Activated CD4-positive, CD25-positive, alpha-beta regulatory T cell (primary cell): ENCODE results near the gene ZNF84.

Experiments used
- DNase-seq, 4 experiments: peaks; one replicate each; lab custom pipeline; 2025; lab: John Stamatoyannopoulos, UW

ZNF84 gene

DNA sequence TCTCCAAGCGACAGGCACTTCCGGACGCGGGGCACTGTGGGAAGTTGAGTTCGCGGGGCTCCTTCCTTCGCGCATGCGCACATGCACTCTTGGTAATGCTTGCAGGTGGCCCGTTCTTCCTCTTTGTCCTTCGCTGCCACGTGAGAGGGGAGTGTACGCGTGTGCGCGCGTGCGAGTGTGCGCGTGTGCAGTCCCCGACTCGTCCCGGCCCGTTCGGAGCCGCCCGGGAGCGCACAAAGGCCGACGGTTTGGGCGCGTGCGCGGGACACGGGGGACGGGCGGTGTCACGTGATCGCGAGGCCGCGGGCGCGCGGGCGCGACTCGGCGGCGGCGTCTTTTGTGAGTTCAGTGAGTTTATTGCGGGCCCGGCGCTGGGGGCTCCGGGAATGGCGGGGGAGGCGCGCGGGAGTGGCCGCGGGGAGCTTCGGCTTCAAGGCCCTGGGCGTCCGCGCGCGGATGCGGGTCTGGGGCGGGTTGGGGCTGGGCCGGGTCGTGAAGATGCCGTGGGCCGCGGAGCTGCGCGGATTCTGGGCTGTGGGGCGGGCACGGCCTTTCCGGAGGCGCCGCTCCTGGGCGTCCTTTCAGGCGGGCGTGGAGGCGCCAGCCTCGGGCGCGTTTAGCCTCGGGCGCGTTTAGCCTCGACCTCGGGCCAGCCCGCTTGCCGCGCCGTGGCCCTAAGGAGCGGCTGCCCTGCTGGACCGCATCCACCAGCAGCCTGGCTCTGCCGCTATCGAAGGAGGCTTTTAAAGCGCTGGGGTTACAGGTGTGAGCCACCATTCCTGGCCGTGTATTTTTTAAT, at the start of gene ZNF84:
ZNF84 (plus strand) TSS at position 303 of the 799 bp plus-strand sequence. CDS start 3,959 bp downstream, outside the sequence.
- peak; percentile 88 to 96 (median 94) for DNase-seq

GRCh38 chr12:132998741-132999140, 38.6 kb upstream of the ZNF84 start:
- DNase-seq, result no peak

DNA sequence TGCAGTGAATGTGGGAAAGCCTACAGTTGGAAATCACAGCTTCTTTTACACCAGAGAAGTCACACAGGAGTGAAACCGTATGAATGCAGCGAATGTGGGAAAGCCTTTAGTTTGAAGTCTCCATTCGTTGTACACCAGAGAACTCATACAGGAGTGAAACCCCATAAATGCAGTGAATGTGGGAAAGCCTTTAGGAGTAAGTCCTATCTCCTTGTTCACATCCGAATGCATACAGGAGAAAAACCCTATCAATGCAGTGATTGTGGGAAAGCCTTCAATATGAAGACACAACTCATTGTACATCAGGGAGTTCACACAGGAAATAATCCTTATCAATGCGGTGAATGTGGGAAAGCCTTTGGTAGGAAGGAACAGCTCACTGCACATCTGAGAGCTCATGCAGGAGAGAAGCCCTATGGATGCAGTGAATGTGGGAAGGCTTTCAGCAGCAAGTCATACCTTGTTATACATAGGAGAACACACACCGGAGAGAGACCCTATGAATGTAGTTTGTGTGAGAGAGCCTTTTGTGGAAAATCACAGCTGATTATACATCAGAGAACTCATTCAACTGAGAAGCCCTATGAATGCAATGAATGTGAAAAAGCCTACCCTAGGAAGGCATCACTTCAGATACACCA, 26.5 kb upstream of the ZNF84 start:
- DNase-seq, result no peak

DNA sequence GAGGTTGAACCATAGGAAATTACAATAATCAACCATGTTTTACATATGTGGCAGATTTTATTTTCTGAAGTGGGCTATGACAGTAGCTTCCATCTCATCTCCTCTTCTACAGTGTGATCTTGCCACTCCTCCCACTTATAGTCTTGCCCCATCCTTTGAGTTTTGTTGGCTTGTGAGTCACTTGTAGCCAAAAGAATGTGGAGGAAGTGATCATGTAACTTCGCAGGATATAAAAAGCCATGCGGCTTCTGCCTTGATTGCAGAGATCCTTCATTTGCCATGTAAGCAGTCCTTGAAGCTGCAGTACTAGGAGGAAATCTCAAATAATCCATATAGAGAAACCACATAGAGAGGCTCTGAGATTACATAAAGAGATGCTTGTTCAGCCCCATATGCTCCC, 13.7 kb upstream of the ZNF84 start:
- no peak for DNase-seq

- no peak for DNase-seq
Measured at GRCh38 chr12:133026996-133027395, 10.3 kb upstream of the ZNF84 start.

DNA sequence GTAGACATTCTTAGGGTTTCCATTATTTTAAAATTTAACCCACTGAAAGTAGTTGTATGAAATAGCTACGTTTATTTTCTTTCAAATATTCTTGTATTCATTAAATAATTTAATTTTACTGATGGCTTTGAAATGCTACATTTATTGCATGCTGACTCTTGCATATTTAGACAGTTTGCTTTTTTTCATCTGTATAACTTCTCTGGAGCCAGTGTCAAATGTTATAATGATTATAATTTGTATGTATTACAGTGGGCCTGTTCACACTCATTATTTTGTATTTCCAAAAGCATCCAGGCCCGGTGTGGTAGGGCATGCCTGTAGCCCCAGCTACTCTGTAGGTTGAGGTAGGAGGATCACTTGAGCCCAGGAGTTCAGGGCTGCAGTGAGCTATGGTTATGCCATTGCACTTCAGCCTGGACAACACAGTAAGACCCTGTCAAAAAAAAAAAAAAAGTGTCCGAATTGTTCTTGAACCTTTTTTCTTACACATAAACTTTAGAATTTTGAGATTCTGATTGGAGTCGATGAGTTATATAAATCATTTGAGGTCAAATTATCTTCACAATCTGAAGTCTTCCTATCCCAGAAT, 905 bp downstream of the ZNF84 start:
- no peak for DNase-seq

GRCh38 chr12:133046698-133047097, 9.4 kb downstream of the ZNF84 start:
- no peak for DNase-seq

GRCh38 chr12:133057446-133057845, 20.1 kb downstream of the ZNF84 start:
- DNase-seq, result no peak

DNA sequence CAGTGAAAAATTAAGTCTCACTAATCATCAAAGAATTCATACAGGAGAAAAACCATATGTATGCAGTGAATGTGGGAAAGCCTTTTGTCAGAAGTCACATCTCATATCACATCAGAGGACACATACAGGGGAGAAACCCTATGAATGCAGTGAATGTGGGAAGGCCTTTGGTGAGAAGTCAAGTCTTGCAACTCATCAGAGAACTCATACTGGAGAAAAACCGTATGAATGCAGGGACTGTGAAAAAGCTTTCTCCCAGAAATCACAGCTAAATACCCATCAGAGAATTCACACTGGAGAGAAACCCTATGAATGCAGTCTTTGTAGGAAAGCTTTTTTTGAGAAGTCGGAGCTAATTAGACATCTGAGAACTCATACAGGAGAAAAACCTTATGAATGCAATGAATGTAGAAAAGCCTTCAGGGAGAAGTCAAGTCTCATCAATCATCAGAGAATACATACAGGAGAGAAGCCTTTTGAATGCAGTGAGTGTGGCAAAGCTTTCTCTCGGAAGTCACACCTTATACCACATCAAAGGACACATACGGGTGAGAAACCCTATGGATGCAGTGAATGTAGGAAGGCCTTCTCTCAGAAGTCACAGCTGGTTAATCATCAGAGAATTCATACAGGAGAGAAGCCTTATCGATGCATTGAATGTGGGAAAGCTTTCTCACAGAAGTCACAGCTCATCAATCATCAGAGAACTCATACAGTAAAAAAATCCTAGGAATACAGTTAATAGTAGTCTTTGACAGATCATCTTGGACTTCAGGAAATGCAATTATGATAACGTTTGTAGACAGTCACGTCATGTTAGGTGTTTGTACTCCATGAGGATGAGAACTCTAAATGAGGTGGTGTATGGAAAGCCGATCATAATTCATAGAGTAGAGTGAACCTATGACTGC, 21.1 kb downstream of the ZNF84 start:
- no peak for DNase-seq

DNA sequence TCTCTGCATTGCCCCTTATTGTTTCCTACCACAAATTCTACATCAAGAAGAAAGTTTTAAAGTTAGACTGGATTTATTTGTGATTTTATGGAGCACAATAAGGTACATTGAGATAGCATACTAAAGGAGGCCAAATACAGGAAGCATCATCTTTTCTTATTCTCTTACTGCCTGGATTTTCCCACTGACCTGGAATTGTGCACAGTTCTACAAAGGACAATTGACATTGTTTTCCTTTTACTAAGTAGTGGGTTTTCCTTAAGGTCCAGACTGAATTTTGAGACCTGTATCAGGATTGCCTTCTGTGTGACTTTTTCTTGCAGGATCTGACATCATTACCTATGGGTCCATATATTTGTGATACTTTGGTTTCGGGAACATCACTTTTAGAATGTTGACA, 24.6 kb downstream of the ZNF84 start:
- no peak for DNase-seq

GRCh38 chr12:133063556-133063955, 26.2 kb downstream of the ZNF84 start:
- DNase-seq, result no peak

- DNase-seq, result no peak
Measured at GRCh38 chr12:133073836-133074235, 36.5 kb downstream of the ZNF84 start.

- DNase-seq, result peak; percentile 89 to 91 (median 90)
Measured at GRCh38 chr12:133080026-133080367, 42.7 kb downstream of the ZNF84 start.

DNA sequence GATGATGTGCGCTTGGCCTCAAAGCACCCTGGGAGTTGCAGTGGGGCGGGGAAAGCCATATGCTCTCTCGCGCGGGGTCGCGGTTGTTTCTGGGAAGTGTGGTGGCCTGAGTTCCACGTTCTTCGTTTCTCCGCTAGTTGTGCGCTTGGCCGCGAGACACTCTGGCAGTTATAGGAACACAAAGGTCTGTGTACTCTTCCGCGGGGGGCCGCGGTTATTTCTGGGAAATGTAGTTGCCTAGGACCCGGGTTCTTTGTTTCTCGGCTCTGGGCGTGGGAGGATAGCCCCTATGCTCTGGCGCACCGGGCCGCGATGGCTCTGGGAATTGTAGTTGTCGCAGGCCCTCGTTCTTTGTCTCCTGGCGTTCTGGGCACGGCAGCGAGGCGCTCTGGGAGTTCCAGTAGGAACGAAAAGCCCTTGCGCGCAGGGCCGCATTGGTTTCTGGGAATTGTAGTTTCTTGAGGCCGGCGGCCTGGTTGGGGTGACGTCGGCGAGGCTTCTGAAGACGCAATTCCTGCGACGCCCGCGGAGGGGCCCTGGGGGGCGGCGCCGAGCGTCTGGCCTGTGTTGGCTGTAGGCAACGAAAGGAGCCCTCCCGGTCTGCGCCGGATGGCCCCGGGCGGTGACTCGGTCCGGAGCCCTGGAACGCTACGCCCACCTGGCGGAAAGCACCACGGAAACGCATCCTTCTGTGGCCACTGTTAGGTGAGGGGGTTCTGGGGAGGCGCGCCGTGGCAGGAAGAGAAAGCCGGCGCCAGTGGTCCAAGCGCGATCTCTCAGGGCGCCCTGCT, 43.3 kb downstream of the ZNF84 start, which contains the start of gene ZNF140:
ZNF140 (plus strand) TSS at position 556 of the 791 bp plus-strand sequence. CDS start 398 bp downstream, outside the sequence.
- peak; percentile 87 to 89 (median 88) for DNase-seq

- no peak for DNase-seq
Measured at GRCh38 chr12:133081159-133081780, 44.0 kb downstream of the ZNF84 start.

DNA sequence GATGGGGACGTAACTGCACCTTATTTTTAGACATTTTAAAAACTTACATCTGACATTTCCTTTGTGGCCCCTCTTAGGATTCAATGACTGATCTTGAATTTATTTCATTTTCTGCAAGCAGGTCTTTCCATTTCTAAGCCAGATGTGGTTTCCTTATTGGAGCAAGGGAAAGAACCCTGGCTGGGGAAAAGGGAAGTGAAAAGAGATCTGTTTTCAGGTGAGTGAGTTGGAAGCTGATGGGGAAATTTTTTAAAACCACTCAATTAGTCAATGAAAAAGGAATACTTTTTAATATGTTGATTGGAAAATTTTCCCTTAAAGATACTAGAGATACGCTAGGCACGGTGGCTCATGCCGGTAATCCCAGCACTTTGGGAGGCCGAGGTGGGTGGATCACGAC, 46.0 kb downstream of the ZNF84 start:
- DNase-seq, result no peak

- DNase-seq, result no peak
Measured at GRCh38 chr12:133105620-133106019, 68.3 kb downstream of the ZNF84 start.

DNA sequence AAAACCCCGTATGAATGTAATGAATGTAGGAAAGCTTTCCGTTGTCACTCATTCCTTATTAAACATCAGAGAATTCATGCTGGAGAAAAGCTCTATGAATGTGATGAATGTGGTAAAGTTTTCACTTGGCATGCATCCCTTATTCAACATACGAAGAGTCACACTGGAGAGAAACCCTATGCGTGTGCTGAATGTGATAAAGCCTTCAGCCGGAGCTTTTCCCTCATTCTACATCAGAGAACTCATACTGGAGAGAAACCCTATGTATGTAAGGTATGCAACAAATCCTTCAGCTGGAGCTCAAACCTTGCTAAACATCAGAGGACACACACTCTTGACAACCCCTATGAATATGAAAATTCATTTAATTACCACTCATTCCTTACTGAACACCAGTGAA, 68.9 kb downstream of the ZNF84 start:
- DNase-seq, result no peak

GRCh38 chr12:133107121-133107520, 69.8 kb downstream of the ZNF84 start:
- no peak for DNase-seq

DNA sequence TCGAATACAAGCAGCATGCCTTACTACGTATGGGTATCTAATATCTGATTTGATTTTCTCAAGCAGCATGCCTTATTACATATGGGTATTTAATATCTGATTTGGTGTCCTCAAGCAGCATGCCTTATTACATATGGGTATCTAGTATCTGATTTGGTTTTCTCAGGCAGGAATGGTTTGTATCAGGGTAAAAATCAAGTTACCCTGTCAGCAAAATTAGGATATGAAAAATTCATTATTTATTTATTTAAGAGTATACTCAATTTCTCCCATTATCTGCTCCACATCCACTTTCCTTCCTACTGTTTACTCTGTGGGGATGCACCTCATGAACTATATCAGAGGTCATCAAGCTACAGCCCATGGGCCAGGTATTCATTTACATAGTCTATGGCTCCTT, 70.8 kb downstream of the ZNF84 start:
- DNase-seq, result no peak
